Peyer's patch (tissue), 4 donors: ENCODE measurements around the gene TRAK2. TPM values are rescaled to one million over a fixed set of nuclear protein-coding genes. Genes with fewer than 3 reads are reported as not detected.
"Not testable (repeated sequence)": the region's sequence is repeated elsewhere in the genome, so short reads cannot be mapped to it uniquely, and the experiment has no call there.

Experiments
- DNase-seq, 3 donors: peaks; one replicate each; pipeline ENCODE4 v3.0.0-alpha.2; 2017 to 2019
- H3K27ac ChIP-seq, 4 donors: fragments of 200-600 bp; sonication (generic); one replicate each; pipeline ENCODE4 v1.5.1; 2016 to 2019
- H3K27me3 ChIP-seq, 2 donors: fragments of 200-600 bp; sonication (generic); one replicate each; pipeline ENCODE4 v1.5.1; 2019
- H3K36me3 ChIP-seq, 3 donors: fragments of 200-600 bp; sonication (generic); one replicate each; pipeline ENCODE4 v1.5.1; 2016 to 2019
- H3K4me1 ChIP-seq, 4 donors: fragments of 200-600 bp; sonication (generic); one replicate each; pipeline ENCODE4 v1.5.1; 2016 to 2019
- H3K4me3 ChIP-seq, 4 donors: fragments of 200-600 bp; sonication (generic); 1 replicate in 3 of 4; 2 replicates in 1 of 4; pipeline ENCODE4 v1.5.1; 2016 to 2019; ENCODE audit warnings: mild to moderate bottlenecking in 1 of 4
- H3K9me3 ChIP-seq, 4 donors: fragments of 200-600 bp; sonication (generic); one replicate each; pipeline ENCODE4 v1.5.1; 2016 to 2019; ENCODE audit warnings: mild to moderate bottlenecking in 1 of 4
- POLR2A ChIP-seq, 2 donors: fragments of 450-650 bp; IDR thresholded peaks; one replicate each; pipeline ENCODE4 v1.5.1; 2017; ENCODE audit warnings: antibody characterized with exemption in 2 of 2, mild to moderate bottlenecking in 2 of 2, moderate library complexity in 2 of 2
- total RNA-seq, 4 donors: library from RNA; depleted of rRNA; stranded (reverse); fragments of >200 nt; gene quantifications; one replicate each; pipeline ENCODE4 v1.1.0, GENCODE V29; 2016
- TF ChIP-seq, protein P1 (sequence below), 6 experiments: fragments of 450-650 bp in 4 of 6; fragments of 200-600 bp in 2 of 6; sonication (generic) in 1 of 6; IDR thresholded peaks; one replicate each; pipeline ENCODE4 v1.5.1; 2017 to 2019; ENCODE audit warnings: antibody characterized with exemption in 6 of 6, mild to moderate bottlenecking in 3 of 6, moderate library complexity in 1 of 6

Gene TRAK2
- total RNA-seq, 4 donors from 2014 or later = 31.2 to 69.3 (median 47.8) TPM

DNA sequence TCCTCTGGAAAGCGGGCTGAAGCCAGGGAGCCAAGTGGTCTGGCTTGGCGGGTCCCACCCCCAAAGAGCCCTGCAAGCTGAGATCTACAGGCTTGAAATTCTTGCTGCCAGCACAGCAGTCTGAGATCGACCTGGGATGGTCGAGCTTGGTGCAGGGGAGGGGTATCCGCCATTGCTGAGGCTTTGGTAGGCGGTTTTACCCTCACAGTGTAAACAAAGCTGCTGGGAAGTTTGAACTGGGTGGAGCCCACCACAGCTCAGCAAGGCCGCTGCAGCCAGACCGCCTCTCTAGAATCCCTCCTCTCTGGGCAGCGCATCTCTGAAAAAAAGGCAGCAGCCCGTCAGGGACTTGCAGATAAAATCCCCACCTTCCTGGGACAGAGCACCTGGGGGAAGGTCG lies 81.5 kb downstream of the TRAK2 start:
- Histone ChIP-seq H3K36me3 (peaks cover 0 to 9% (median 0%) of the 10 kb centered on the region in 3 donors), H3K27me3 (no peaks in the 10 kb centered on the region), H3K27ac (no peak overlapping the region), H3K4me3 (no peak overlapping the region), H3K9me3 (peaks cover 0 to 5% (median 0%) of the 10 kb centered on the region in 4 donors), H3K4me1 (no peaks in the 10 kb centered on the region)
- TF ChIP-seq, protein P1, sequence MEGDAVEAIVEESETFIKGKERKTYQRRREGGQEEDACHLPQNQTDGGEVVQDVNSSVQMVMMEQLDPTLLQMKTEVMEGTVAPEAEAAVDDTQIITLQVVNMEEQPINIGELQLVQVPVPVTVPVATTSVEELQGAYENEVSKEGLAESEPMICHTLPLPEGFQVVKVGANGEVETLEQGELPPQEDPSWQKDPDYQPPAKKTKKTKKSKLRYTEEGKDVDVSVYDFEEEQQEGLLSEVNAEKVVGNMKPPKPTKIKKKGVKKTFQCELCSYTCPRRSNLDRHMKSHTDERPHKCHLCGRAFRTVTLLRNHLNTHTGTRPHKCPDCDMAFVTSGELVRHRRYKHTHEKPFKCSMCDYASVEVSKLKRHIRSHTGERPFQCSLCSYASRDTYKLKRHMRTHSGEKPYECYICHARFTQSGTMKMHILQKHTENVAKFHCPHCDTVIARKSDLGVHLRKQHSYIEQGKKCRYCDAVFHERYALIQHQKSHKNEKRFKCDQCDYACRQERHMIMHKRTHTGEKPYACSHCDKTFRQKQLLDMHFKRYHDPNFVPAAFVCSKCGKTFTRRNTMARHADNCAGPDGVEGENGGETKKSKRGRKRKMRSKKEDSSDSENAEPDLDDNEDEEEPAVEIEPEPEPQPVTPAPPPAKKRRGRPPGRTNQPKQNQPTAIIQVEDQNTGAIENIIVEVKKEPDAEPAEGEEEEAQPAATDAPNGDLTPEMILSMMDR (IDR thresholded peaks at IDR 0.05) = no peak
- no peak for TF ChIP-seq POLR2A (IDR thresholded peaks at IDR 0.05)
- DNase-seq = no peak

DNA sequence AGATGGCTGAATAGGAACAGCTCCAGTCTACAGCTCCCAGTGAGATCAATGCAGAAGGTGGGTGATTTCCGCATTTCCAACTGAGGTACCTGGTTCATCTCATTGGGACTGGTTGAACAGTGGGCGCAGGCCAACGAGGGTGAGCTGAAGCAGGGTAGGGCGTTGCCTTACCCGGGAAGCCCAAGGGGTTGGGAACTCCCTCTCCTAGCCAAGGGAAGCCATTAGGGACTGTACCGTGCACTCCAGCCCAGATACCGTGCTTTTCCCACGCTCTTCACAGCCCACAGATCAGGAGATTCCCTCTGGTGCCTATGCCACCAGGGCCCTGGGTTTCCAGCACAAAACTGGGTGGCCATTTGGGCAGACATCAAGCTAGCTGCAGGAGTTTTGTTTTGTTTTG lies 81.9 kb downstream of the TRAK2 start:
- not testable (repeated sequence) for H3K27ac ChIP-seq, H3K9me3 ChIP-seq, H3K4me3 ChIP-seq, DNase-seq, H3K36me3 ChIP-seq, H3K27me3 ChIP-seq, H3K4me1 ChIP-seq

DNA sequence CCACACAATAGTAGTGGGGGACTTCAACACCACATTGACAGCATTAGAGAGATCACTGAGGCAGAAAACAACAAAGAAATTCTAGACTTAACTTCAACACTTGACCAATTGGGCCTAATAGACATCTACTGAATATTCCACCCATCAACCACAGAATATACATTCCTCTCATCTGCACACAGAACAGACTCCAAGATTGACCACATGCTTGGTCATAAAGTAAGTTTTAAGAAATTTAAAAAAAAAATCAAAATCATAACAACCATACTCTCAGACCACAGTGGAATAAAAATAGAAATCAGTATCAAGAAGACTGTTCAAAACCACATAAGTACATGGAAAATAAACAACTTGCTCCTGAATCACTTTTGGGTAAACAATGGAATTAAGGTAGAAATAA lies 85.1 kb downstream of the TRAK2 start:
- Histone ChIP-seq H3K36me3 (peaks cover 0 to 17% (median 0%) of the 10 kb centered on the region in 3 donors), H3K9me3 (peaks cover 0 to 5% (median 0%) of the 10 kb centered on the region in 4 donors), H3K27ac (no peak overlapping the region), H3K4me3 (no peak overlapping the region), H3K4me1 (no peaks in the 10 kb centered on the region), H3K27me3 (no peaks in the 10 kb centered on the region)
- TF ChIP-seq, protein P1 (IDR thresholded peaks at IDR 0.05) = no peak
- TF ChIP-seq POLR2A (IDR thresholded peaks at IDR 0.05) = no peak
- no peak for DNase-seq

DNA sequence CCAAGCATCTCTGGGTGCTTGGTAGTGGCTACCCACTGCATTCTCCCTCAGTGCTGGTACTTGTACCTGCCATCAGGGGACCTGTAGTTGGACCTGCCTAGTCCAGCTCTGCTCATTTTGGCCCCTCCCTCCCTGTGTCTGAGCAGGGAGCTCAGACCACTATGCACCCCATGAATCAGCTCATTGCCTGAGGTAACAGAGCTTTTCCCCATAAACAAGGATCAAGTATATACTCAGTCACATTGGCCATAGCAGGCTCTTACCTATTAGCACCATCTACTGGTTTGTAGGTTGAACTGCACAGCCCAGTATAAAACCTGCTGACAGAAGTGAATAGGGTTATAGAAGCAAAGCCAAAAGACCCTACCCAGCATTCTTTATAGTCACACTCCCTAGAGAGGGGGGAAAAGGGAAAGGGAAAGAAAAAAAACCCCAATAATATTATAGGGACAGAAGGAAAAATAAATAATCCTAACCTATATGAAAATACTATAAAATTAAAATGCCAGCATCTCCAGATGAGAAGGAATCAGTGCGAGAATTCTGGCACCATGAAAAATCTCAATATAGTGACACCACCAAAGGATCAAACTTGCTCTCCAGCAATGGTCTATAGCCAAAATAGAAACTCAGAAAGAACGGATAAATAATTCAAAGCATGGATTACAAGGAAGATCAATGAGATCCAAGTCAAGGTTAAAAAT lies 87.2 kb downstream of the TRAK2 start:
- Histone ChIP-seq H3K4me1 (no peaks in the 10 kb centered on the region), H3K9me3 (peaks cover 0 to 5% (median 0%) of the 10 kb centered on the region in 4 donors), H3K4me3 (no peak overlapping the region), H3K27me3 (no peaks in the 10 kb centered on the region), H3K27ac (no peak overlapping the region), H3K36me3 (peaks cover 0 to 16% (median 0%) of the 10 kb centered on the region in 3 donors)
- DNase-seq = peak in 1 of 3 donors; percentile 57
- TF ChIP-seq, protein P1 (IDR thresholded peaks at IDR 0.05) = peak; percentile 67 to 91 (median 85)
- TF ChIP-seq POLR2A (IDR thresholded peaks at IDR 0.05) = no peak

DNA sequence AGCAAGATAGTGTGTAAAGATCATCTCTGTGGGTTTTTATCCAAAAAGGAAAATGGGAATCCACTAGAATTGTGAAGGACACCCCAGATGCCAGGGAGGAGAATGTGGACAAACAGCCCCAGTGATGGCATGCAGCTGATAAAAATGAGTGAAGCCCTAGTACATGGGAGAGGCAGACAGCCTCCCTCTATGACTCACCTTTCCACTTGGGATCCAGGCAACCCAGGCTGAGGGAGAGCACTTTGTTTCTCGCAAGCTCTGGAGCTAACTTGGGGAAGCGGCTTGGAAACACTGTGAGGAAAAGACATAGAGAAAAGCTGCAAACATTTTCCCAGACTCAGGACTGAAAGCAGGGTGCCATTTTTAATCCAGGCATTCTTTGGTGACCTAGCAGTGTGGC lies 88.9 kb downstream of the TRAK2 start:
- DNase-seq = no peak
- no peak for TF ChIP-seq POLR2A (IDR thresholded peaks at IDR 0.05)
- TF ChIP-seq, protein P1 (IDR thresholded peaks at IDR 0.05) = no peak

DNA sequence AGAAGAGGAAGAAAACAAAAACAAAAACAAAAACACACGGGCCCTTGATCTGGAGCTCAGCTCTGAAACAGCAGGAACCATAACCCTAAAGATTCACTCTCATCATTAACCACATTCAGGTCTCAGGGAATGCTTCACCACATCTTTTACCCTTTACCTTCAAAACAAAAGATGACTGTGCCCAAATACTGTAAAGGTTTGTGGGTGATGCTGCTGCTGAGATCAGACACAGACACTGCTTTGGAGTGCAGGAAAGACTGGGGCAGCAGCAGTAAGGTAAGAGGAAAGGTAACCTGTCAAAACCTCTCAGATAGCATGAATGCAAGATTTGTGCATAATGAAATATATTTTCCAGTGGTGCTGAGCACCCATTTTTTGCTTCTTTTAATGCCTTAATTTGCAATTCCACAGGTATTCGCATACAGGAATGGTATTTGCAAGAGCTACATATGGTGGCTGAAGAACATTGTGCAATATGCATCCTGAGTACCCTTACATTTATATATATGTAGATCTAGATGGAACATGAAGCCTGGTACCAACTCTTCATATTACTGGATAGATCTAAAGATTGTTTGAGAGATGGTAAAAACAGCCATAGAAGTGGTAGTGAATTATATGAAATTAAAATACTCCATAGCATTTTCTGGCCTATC lies 90.1 kb downstream of the TRAK2 start:
- H3K4me1 ChIP-seq = no peaks in the 10 kb centered on the region
- H3K9me3 ChIP-seq = no peaks in the 10 kb centered on the region
- TF ChIP-seq, protein P1 (IDR thresholded peaks at IDR 0.05) = no peak
- TF ChIP-seq POLR2A (IDR thresholded peaks at IDR 0.05) = no peak
- no peak overlapping the region for H3K27ac ChIP-seq
- no peaks in the 10 kb centered on the region for H3K27me3 ChIP-seq
- no peak for DNase-seq
- peaks cover 0 to 20% (median 0%) of the 10 kb centered on the region in 3 donors for H3K36me3 ChIP-seq
- H3K4me3 ChIP-seq = no peak overlapping the region

More for the DNA sequence above, 88.9 kb downstream of the TRAK2 start:
- Histone ChIP-seq H3K27me3 (no peaks in the 10 kb centered on the region), H3K9me3 (peaks cover 0 to 3% (median 0%) of the 10 kb centered on the region in 4 donors), H3K4me3 (no peak overlapping the region), H3K27ac (no peak overlapping the region), H3K36me3 (peaks cover 0 to 20% (median 0%) of the 10 kb centered on the region in 3 donors), H3K4me1 (no peaks in the 10 kb centered on the region)
